ENCODE results near the gene GUCY1B1. TPM values are rescaled to one million over a fixed set of nuclear protein-coding genes. Genes with fewer than 3 reads are reported as not detected.
A peak's percentile ranks its signal among the peaks of the same experiment; 100 is the strongest.

Gene GUCY1B1
- total RNA-seq, 1 experiment from 2014 or later = not detected

GRCh38 chr4:155811083-155811482, 52.3 kb downstream of the GUCY1B1 start:
- no peaks in the 10 kb centered on the region for H3K9me2 ChIP-seq (ENCODE audit: insufficient read depth)
- H3K36me3 ChIP-seq (ENCODE audit: control insufficient read depth in 1 of 2, insufficient read depth in 2 of 2, low read length in 2 of 2) = no peaks in the 10 kb centered on the region
- no peak overlapping the region for H3K4me2 ChIP-seq (ENCODE audit: low read length)
- no peaks in the 10 kb centered on the region for H3K79me2 ChIP-seq (ENCODE audit: insufficient read depth, low read length)
- no peak overlapping the region for H3K4me3 ChIP-seq (replicated peaks in 1 of 2; ENCODE audit: low read depth in 1 of 2, low read length in 2 of 2)
- intact Hi-C loops (cut with micrococcal nuclease) = no loop called here
- BruUV-seq (replicated peaks) = no TSS peak
- no peak overlapping the region for H3K9ac ChIP-seq (ENCODE audit: low read length)
- ATAC-seq (no peak), DNase-seq (ENCODE audit: low read depth, low spot score) (no peak)
- no peaks in the 10 kb centered on the region for H4K20me1 ChIP-seq (ENCODE audit: insufficient read depth)
- peak overlapping the region; percentile 99 for H2AFZ ChIP-seq (ENCODE audit: low read depth, low read length, poor library complexity, severe bottlenecking)
- no peaks in the 10 kb centered on the region for H3K9me3 ChIP-seq (ENCODE audit: control insufficient read depth in 1 of 2, insufficient read depth in 1 of 2, low read depth in 1 of 2, low read length in 2 of 2)
- no peak for TF ChIP-seq CTCF (IDR thresholded peaks at IDR 0.05 in 2 of 3, conservative IDR thresholded peaks at IDR 0.05 in 1 of 3; ENCODE audit: borderline replicate concordance in 1 of 3, insufficient read depth in 1 of 3, low read depth in 2 of 3, low read length in 2 of 3)
- TF ChIP-seq POLR2AphosphoS5 (IDR thresholded peaks at IDR 0.05; ENCODE audit: low read depth, low read length) = no peak
- no peak for TF ChIP-seq SP1 (IDR thresholded peaks at IDR 0.05; ENCODE audit: low read depth)
- no peak for TF ChIP-seq ZNF274 (IDR thresholded peaks at IDR 0.05; ENCODE audit: low read depth, low read length)
- TF ChIP-seq SIN3A (IDR thresholded peaks at IDR 0.05; ENCODE audit: low read depth) = no peak
- no peak for TF ChIP-seq ELF1 (IDR thresholded peaks at IDR 0.05; ENCODE audit: borderline replicate concordance, low read depth)
- TF ChIP-seq EGR1 (IDR thresholded peaks at IDR 0.05; ENCODE audit: low read depth) = no peak
- TF ChIP-seq EZH2 (IDR thresholded peaks at IDR 0.05) = no peak
- TF ChIP-seq FOSL1 (IDR thresholded peaks at IDR 0.05; ENCODE audit: low read depth) = no peak
- no peak for TF ChIP-seq YY1 (IDR thresholded peaks at IDR 0.05; ENCODE audit: extremely low read depth, insufficient replicate concordance, low read depth, low read length)
- TF ChIP-seq CEBPB (IDR thresholded peaks at IDR 0.05; ENCODE audit: low read depth) = no peak
- TF ChIP-seq RAD21 (IDR thresholded peaks at IDR 0.05; ENCODE audit: low read depth) = no peak
- no peak for TF ChIP-seq ATF3 (IDR thresholded peaks at IDR 0.05)
- ChIA-PET POLR2A (no interaction called here), RAD21 (ENCODE audit: low non-redundant PET in 1 of 2, low total read pairs in 2 of 2, uncharacterized antibody in 2 of 2, unreplicated experiment in 2 of 2) (interaction anchor here in 1 of 2 experiments (1.8 kb wide), 1 partner anchor 142 kb away, joined by 5 read pairs; the partner anchor contains the start of gene CTSO), CTCF (interaction anchor here (1.2 to 3.6 kb wide), 5 partner anchors 13 to 408 kb away, joined by 3 to 37 read pairs (median 4); partner anchors contain the start of gene CTSO)
- H3K4me1 ChIP-seq (ENCODE audit: control insufficient read depth in 1 of 2, insufficient read depth in 2 of 2, low read length in 2 of 2) = no peaks in the 10 kb centered on the region
- no peak overlapping the region for H3K27ac ChIP-seq (ENCODE audit: low read depth, low read length)
- no peaks in the 10 kb centered on the region for H3K27me3 ChIP-seq (ENCODE audit: insufficient read depth, low read length)

Measured in HCT116 (cell line).